GM21390 (cell line): ENCODE data around the gene FAM25C.
"Not testable (repeated sequence)": the region's sequence is repeated elsewhere in the genome, so short reads cannot be mapped to it uniquely, and the experiment has no call there.

Source experiments
- ATAC-seq: cut with Tn5 transposase; IDR thresholded peaks from one replicate; pipeline ENCODE4 v1.9.1; 2021; ENCODE audit not compliant: unreplicated experiment

FAM25C gene

GRCh38 chr10:47959677-47960076 lies 39.9 kb downstream of the FAM25C start:
- not testable (repeated sequence) for ATAC-seq

GRCh38 chr10:47957158-47957557 lies 42.4 kb downstream of the FAM25C start:
- not testable (repeated sequence) for ATAC-seq

- not testable (repeated sequence) for ATAC-seq
These were observed 52.2 kb downstream of the FAM25C start for GRCh38 chr10:47947424-47947823.
